NB4 (cell line): ENCODE data around the gene EDIL3.

Experiments
- DNase-seq: peaks from one replicate; pipeline ENCODE4 v3.0.0; 2010; ENCODE audit warnings: low read depth
- H3K4me3 ChIP-seq: one replicate; pipeline ENCODE4 v1.5.1; 2011; ENCODE audit warnings: mild to moderate bottlenecking, low read depth, low read length, moderate library complexity
- MYC ChIP-seq: IDR thresholded peaks from 2 replicates; pipeline ENCODE4 v1.6.1; 2011; ENCODE audit warnings: low read depth, low read length
- POLR2A ChIP-seq: IDR thresholded peaks from 2 replicates; pipeline ENCODE4 v1.6.1; 2011; ENCODE audit warnings: mild to moderate bottlenecking; ENCODE audit not compliant: insufficient read length; ENCODE audit errors: extremely low read depth
- TF ChIP-seq, protein P1 (sequence below): IDR thresholded peaks from 2 replicates; pipeline ENCODE4 v1.6.1; 2011; ENCODE audit warnings: low read depth, low read length
- TF ChIP-seq, protein P2 (sequence below): IDR thresholded peaks from one replicate; pipeline ENCODE4 v1.5.1; 2012; ENCODE audit warnings: low read depth, low read length

Gene EDIL3

DNA sequence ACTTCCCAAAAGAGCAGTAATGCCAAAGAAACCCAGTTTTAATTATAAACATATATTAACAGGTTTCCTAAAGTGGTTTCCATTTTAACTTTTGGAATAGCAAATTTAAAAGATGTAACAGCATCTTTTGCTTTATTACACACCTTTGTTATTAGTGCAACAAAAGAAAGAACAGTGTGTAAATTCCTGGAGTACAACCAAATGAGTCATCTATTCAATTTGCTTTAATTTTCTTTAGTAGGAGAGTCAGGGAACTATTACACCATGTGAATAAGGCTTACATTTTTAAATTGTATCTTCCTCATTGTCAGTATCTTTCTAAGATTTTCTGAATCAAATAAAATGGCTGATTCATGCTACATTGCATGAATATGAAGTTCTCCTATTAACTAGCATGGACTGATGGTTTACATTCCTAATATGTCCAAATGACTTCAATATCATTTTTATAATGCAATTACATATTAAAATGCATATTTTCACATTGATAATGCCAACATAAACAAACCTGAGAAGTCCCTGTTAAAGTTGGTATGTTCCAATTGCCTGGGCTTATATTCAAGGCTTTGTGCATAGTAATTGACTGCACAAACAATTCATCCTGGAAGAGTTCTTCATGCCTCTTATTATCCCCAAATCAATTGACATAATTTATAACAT, 22.5 kb downstream of the EDIL3 start:
- no peak for DNase-seq
- TF ChIP-seq, protein P1, sequence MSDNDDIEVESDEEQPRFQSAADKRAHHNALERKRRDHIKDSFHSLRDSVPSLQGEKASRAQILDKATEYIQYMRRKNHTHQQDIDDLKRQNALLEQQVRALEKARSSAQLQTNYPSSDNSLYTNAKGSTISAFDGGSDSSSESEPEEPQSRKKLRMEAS = no peak
- TF ChIP-seq, protein P2, sequence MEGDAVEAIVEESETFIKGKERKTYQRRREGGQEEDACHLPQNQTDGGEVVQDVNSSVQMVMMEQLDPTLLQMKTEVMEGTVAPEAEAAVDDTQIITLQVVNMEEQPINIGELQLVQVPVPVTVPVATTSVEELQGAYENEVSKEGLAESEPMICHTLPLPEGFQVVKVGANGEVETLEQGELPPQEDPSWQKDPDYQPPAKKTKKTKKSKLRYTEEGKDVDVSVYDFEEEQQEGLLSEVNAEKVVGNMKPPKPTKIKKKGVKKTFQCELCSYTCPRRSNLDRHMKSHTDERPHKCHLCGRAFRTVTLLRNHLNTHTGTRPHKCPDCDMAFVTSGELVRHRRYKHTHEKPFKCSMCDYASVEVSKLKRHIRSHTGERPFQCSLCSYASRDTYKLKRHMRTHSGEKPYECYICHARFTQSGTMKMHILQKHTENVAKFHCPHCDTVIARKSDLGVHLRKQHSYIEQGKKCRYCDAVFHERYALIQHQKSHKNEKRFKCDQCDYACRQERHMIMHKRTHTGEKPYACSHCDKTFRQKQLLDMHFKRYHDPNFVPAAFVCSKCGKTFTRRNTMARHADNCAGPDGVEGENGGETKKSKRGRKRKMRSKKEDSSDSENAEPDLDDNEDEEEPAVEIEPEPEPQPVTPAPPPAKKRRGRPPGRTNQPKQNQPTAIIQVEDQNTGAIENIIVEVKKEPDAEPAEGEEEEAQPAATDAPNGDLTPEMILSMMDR = no peak
- TF ChIP-seq POLR2A (no peak), MYC (no peak)
- H3K4me3 ChIP-seq = no peak overlapping the region

DNA sequence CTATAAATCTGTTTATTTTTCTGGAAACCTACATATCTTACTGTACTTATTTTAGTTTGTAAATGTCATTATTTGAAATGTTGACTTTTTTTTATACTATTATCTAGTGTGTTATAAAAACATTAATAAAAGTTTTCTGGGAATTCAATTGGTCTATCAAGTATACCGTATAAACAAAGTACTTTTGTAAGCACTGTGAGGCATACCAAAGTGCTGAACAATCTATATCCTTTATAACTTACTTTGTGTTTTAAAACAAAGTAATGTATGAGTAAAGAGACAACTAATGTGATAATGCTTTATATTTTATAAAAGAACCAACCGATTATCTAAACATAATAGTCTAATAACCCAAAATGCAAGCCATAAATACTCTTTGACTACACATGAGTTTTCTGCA, 23.1 kb downstream of the EDIL3 start:
- DNase-seq = no peak
- no peak overlapping the region for H3K4me3 ChIP-seq
- TF ChIP-seq, protein P2 = no peak
- TF ChIP-seq POLR2A = no peak
- TF ChIP-seq, protein P1 = no peak
- TF ChIP-seq MYC = no peak

DNA sequence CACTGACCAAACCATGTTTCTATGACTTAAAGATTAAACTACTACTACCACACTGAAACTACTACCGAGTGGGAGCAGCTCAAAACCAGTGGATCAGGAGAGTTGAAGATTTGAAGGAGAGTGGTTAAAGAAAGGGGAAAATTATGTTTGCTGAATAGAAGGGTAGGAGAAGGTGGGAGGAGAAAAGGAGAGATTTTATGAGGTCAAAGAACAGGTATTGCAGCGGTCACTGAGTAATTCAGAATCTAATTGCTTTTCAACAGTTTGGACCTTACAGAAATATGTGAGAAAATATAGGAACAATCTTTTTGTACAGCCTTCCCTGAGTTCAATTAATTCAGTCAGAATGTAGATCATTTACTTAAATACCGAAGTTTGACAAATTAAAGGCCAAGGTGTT, 24.6 kb downstream of the EDIL3 start:
- TF ChIP-seq MYC (no peak), POLR2A (no peak)
- TF ChIP-seq, protein P1 = no peak
- TF ChIP-seq, protein P2 = no peak
- H3K4me3 ChIP-seq = no peak overlapping the region
- DNase-seq = no peak

DNA sequence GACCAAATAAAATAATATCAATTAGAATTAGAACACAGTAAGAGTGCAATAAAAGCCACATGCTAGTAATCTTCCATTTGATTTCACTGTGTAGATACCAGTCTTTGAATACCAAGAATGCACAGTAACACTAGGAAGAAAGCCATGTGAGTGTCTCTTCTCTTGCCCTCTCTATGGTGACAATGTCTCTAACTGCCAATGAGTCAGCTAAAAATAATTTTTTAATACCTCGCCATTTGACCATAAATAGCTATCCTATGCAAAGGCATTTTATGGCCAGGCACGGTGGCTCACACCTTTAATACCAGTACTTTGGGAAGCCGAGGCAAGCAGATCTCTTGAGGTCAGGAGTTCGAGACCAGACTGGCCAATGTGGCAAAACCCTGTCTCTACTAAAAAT, 30.6 kb downstream of the EDIL3 start:
- TF ChIP-seq MYC (no peak), POLR2A (no peak)
- TF ChIP-seq, protein P2 = no peak
- TF ChIP-seq, protein P1 = no peak
- no peak overlapping the region for H3K4me3 ChIP-seq
- no peak for DNase-seq

DNA sequence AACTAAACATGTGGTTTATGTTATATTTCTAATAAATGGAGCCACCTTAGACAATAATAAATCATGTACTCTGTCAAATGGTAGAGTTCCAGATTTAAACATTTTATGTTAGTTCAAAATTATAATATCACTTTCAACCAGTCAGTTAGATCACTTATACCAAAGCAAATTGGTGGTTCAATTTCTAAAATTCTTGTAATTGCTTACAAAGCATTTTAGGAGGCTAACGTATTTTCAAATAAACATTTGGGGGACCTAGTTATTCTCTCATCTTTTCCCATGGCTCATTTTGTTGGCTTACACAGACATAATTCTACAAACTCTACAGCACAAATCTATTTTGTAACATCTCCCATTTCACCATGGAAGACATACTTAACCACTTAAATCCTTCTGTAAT, 39.9 kb downstream of the EDIL3 start:
- no peak overlapping the region for H3K4me3 ChIP-seq
- no peak for TF ChIP-seq POLR2A
- TF ChIP-seq MYC = no peak
- DNase-seq = no peak

DNA sequence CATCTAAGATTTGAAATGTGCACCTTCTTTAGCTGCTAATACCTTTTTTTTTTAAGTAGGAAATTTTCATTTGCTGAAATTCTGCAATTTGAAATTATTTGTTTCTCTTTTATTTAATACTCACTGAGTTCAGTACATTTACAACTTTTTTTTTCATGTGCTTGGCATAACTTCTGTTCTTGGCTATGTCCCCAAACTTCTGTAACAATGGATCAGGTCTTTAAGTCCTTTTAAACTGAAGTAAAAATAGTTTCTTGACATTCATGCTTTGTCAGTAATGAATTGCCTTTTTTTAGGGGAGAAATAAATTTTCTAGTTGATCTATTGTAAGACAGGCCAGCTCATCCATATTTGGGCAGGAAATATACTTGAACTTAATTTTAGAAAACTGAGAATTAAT, 41.5 kb downstream of the EDIL3 start:
- no peak overlapping the region for H3K4me3 ChIP-seq
- no peak for DNase-seq
- TF ChIP-seq, protein P2 = no peak
- TF ChIP-seq, protein P1 = no peak
- TF ChIP-seq MYC = no peak
- no peak for TF ChIP-seq POLR2A
